GM12878 (cell line): ENCODE results near the gene NECAB2. TPM values are rescaled to one million over a fixed set of nuclear protein-coding genes. Genes with fewer than 3 reads are reported as not detected.

Experiments used
- ATAC-seq: fragments of 200-7000 bp; cut with Tn5 transposase; 3 replicates; pipeline ENCODE4 v1.9.1; 2020; ENCODE audit warnings: mild to moderate bottlenecking, moderate library complexity
- BruUV-seq: library from RNA; stranded (reverse); fragments of 400-500 nt; replicated peaks from 2 replicates; lab custom pipeline; 2021; lab: Mats Ljungman, UMichigan
- CTCF ChIA-PET: fragments of 300-600 bp; sonication (Branson Sonifier 250); formaldehyde crosslinking; extraction: SDS; loops from one replicate; lab custom pipeline; 2021; ENCODE audit warnings: inconsistent platforms; lab: Yijun Ruan, JAX
- POLR2A ChIA-PET: fragments of 350-600 bp; formaldehyde crosslinking; extraction: SDS; loops from one replicate; lab custom pipeline; 2021; ENCODE audit warnings: inconsistent platforms; lab: Charles Lee
- RAD21 ChIA-PET: fragments of 300-600 bp; sonication (Branson Sonifier 250); formaldehyde crosslinking; loops from one replicate; lab custom pipeline; 2023; ENCODE audit warnings: antibody characterized with exemption; ENCODE audit not compliant: unreplicated experiment; lab: Charles Lee
- SMC1A ChIA-PET: fragments of 300-600 bp; sonication (Branson Sonifier 250); formaldehyde crosslinking; loops from one replicate; lab custom pipeline; 2023; ENCODE audit not compliant: unreplicated experiment, uncharacterized antibody; lab: Charles Lee
- DNase-seq: peaks from one replicate; pipeline ENCODE4 v3.0.0-alpha.2; 2011; ENCODE audit warnings: low read depth, low spot score
- FAIRE-seq: peaks from 3 replicates; lab custom pipeline; 2011; peaks lifted over from hg19 to GRCh38; lab: Jason Lieb, UNC
- H2AFZ ChIP-seq: 2 replicates; pipeline ENCODE4 v1.6.0; 2011; ENCODE audit warnings: low read depth, low read length, control low read depth; ENCODE audit not compliant: control insufficient read depth
- H3K27ac ChIP-seq: 2 replicates; pipeline ENCODE4 v1.5.1; 2011; ENCODE audit warnings: control low read depth; ENCODE audit not compliant: control insufficient read depth, insufficient read depth
- H3K27me3 ChIP-seq, 2 experiments: replicated peaks in 1 of 2; 2 replicates each; pipeline versions ENCODE4 v1.6.0 to v1.6.1; 2011; ENCODE audit warnings: low read length in 1 of 2; ENCODE audit not compliant: control insufficient read depth in 2 of 2, insufficient read depth in 2 of 2
- H3K36me3 ChIP-seq, 2 experiments: 2 replicates each; pipeline ENCODE4 v1.5.1; 2011; ENCODE audit warnings: low read length in 1 of 2; ENCODE audit not compliant: control insufficient read depth in 2 of 2, insufficient read depth in 2 of 2
- H3K4me1 ChIP-seq: 2 replicates; pipeline ENCODE4 v1.6.1; 2011; ENCODE audit warnings: mild to moderate bottlenecking, low read length, moderate library complexity, mixed read lengths; ENCODE audit not compliant: control insufficient read depth, insufficient read depth
- H3K4me2 ChIP-seq: 2 replicates; pipeline ENCODE4 v1.6.0; 2011; ENCODE audit warnings: control low read depth; ENCODE audit not compliant: control insufficient read depth, insufficient read depth
- H3K4me3 ChIP-seq: fragments of 200-600 bp; sonication (generic); 2 replicates; pipeline ENCODE4 v1.5.1; 2016
- H3K79me2 ChIP-seq: 2 replicates; pipeline ENCODE4 v1.6.0; 2011; ENCODE audit warnings: low read length; ENCODE audit not compliant: control insufficient read depth, insufficient read depth
- H3K9ac ChIP-seq: 2 replicates; pipeline ENCODE4 v1.8.0; 2011; ENCODE audit warnings: low read length, control low read depth, mixed read lengths; ENCODE audit not compliant: control insufficient read depth, insufficient read depth
- H3K9me3 ChIP-seq: replicated peaks from 3 replicates; pipeline ENCODE4 v1.5.1; 2011; ENCODE audit warnings: mild to moderate bottlenecking, low read length; ENCODE audit not compliant: control insufficient read depth, insufficient read depth
- H4K20me1 ChIP-seq: 2 replicates; pipeline ENCODE4 v1.6.0; 2011; ENCODE audit not compliant: control insufficient read depth, insufficient read depth
- BHLHE40 ChIP-seq, 2 experiments: fragments of 450-650 bp in 1 of 2; IDR thresholded peaks; 2 replicates each; pipeline ENCODE4 v1.6.1; 2011 to 2017; ENCODE audit warnings: low read depth in 2 of 2, borderline replicate concordance in 1 of 2, improper control_type of control experiment in 1 of 2, low read length in 1 of 2, mild to moderate bottlenecking in 1 of 2
- E2F4 ChIP-seq: IDR thresholded peaks from 2 replicates; pipeline ENCODE4 v1.6.1; 2012; ENCODE audit warnings: low read depth, low read length, improper control_type of control experiment
- FOS ChIP-seq: IDR thresholded peaks from 3 replicates; pipeline ENCODE4 v1.6.1; 2011; ENCODE audit warnings: borderline replicate concordance; ENCODE audit not compliant: insufficient read length; ENCODE audit errors: extremely low read depth
- GABPA ChIP-seq: IDR thresholded peaks from 2 replicates; pipeline ENCODE4 v1.6.1; 2014; ENCODE audit warnings: antibody characterized with exemption, low read depth, mild to moderate bottlenecking, inconsistent platforms
- POLR2AphosphoS2 ChIP-seq: IDR thresholded peaks from 2 replicates; pipeline ENCODE4 v1.6.1; 2011; ENCODE audit warnings: low read depth, mild to moderate bottlenecking, low read length, improper control_type of control experiment, moderate library complexity
- PRDM15 ChIP-seq: fragments of 450-650 bp; formaldehyde crosslinking; IDR thresholded peaks from 2 replicates; pipeline ENCODE4 v1.4.0; 2020; ENCODE audit warnings: mild to moderate bottlenecking, moderate library complexity
- ZNF274 ChIP-seq: IDR thresholded peaks from one replicate; pipeline ENCODE4 v1.8.0; 2011; ENCODE audit not compliant: insufficient read length, insufficient read depth
- WGBS: methylation state at CpG from one replicate; pipeline ENCODE4 v1.1.6; 2016; ENCODE audit warnings: low lambda C conversion rate; ENCODE audit not compliant: insufficient replicate concordance, insufficient coverage; ENCODE audit errors: missing lambda C conversion rate; 5-methylcytosine and 5-hydroxymethylcytosine counted together
- in situ Hi-C: fragments of 300-500 bp; cut with MboI; formaldehyde crosslinking; loops from 9 replicates; pipeline ENCODE4 v1.14.3; 2018; ENCODE audit warnings: mixed read lengths
- intact Hi-C: fragments of 100-400 bp; cut with micrococcal nuclease; formaldehyde crosslinking; loops from one replicate; pipeline ENCODE4 v1.14.2; 2022; ENCODE audit not compliant: unreplicated experiment
- polyA plus RNA-seq, 11 experiments: library from polyadenylated mRNA; depleted of rRNA in 4 of 11; unstranded in 6 of 11; stranded (reverse) in 5 of 11; fragments of >200 nt; fragmentation: Nextera tagmentation in 4 of 11; fragmentation: Illumina TruSeq in 1 of 11; extraction: Ambion mirVana in 4 of 11; extraction: Trizol in 1 of 11; gene quantifications; 1 replicate in 1 of 11; 2 replicates in 10 of 11; pipeline versions ENCODE4 v1.2.1 to v1.2.3, GENCODE V29; 2011 to 2016; ENCODE audit warnings: inconsistent platforms in 2 of 11, missing spikeins in 2 of 11, low read depth in 1 of 11
- total RNA-seq, 4 experiments: library from RNA; depleted of rRNA in 3 of 4; stranded (reverse); fragments of >200 nt in 3 of 4; fragmentation: Illumina TruSeq in 1 of 4; extraction: Trizol in 1 of 4; gene quantifications; 2 replicates each; pipeline versions ENCODE4 v1.2.1 to v1.2.3, GENCODE V29; 2013 to 2021

Gene NECAB2
- total and polyA plus RNA-seq, 10 of the 15 experiments (the other 5 are each of a cell fraction or from before 2014, with no cell fraction given) = not detected

GRCh38 chr16:84022644-84023043 is 54.6 kb downstream of the NECAB2 start:
- H3K36me3 ChIP-seq = no peaks in the 10 kb centered on the region
- no TSS peak for BruUV-seq
- H3K79me2 ChIP-seq = no peaks in the 10 kb centered on the region
- no peak overlapping the region for H3K27ac ChIP-seq
- ChIA-PET RAD21 (no interaction called here), CTCF (no interaction called here), POLR2A (no interaction called here), SMC1A (no interaction called here)
- FAIRE-seq (no peak), ATAC-seq (no peak), DNase-seq (no peak)
- no peaks in the 10 kb centered on the region for H3K27me3 ChIP-seq
- no peaks in the 10 kb centered on the region; the same call in 1 of the 3 replicates for H3K9me3 ChIP-seq
- no peak overlapping the region for H3K4me3 ChIP-seq
- intact Hi-C loops = no loop called here
- H2AFZ ChIP-seq = no peak overlapping the region
- H3K4me1 ChIP-seq = no peaks in the 10 kb centered on the region
- no peak for TF ChIP-seq PRDM15 (CRISPR knock-in tag)
- no peak for TF ChIP-seq FOS
- H3K4me2 ChIP-seq = no peak overlapping the region
- WGBS = 40% methylated on average over 11 of the region's 11 CpGs
- in situ Hi-C loops = no loop called here
- no peak overlapping the region for H3K9ac ChIP-seq
- H4K20me1 ChIP-seq = no peaks in the 10 kb centered on the region

- no peak for ATAC-seq
- intact Hi-C loops (no loop called here), in situ Hi-C loops (no loop called here)
- no peak overlapping the region for H3K27ac ChIP-seq
- ChIA-PET RAD21 (no interaction called here), SMC1A (no interaction called here), CTCF (no interaction called here), POLR2A (no interaction called here)
- no peak overlapping the region for H3K4me2 ChIP-seq
- H3K4me3 ChIP-seq = no peak overlapping the region
- no peak for FAIRE-seq
- no peaks in the 10 kb centered on the region; the same call in 1 of the 3 replicates for H3K9me3 ChIP-seq
- no peaks in the 10 kb centered on the region for H3K27me3 ChIP-seq
- H3K79me2 ChIP-seq = no peaks in the 10 kb centered on the region
- 75% methylated on average over 9 of the region's 9 CpGs for WGBS
- BruUV-seq = no TSS peak
- no peaks in the 10 kb centered on the region for H3K4me1 ChIP-seq
- TF ChIP-seq GABPA = no peak
- no peak for TF ChIP-seq ZNF274
- no peak for TF ChIP-seq BHLHE40 (IDR thresholded peaks at IDR 0.05; ENCODE audit: borderline replicate concordance in 1 of 2, low read depth in 2 of 2, low read length in 1 of 2)
- TF ChIP-seq E2F4 = no peak
- no peak for TF ChIP-seq POLR2AphosphoS2
- H2AFZ ChIP-seq = no peak overlapping the region
- H3K9ac ChIP-seq = no peak overlapping the region
- DNase-seq = no peak
- no peaks in the 10 kb centered on the region for H4K20me1 ChIP-seq
- no peaks in the 10 kb centered on the region for H3K36me3 ChIP-seq
These were observed 56.8 kb downstream of the NECAB2 start for GRCh38 chr16:84024854-84025253.
